PFSK-1 (cell line): ENCODE results near the gene DYNC1LI2.

Source experiments
- POLR2AphosphoS5 ChIP-seq: IDR thresholded peaks from 2 replicates; pipeline ENCODE4 v1.6.1; 2012; ENCODE audit warnings: low read depth, mild to moderate bottlenecking, control low read depth, low read length, moderate library complexity
- SIN3A ChIP-seq: IDR thresholded peaks from 2 replicates; pipeline ENCODE4 v1.6.1; 2012; ENCODE audit warnings: mild to moderate bottlenecking, low read length, moderate library complexity, borderline replicate concordance; ENCODE audit not compliant: insufficient read depth
- TAF1 ChIP-seq: IDR thresholded peaks from 2 replicates; pipeline ENCODE4 v1.6.1; 2012; ENCODE audit warnings: low read length, control low read depth, borderline replicate concordance; ENCODE audit not compliant: insufficient read depth
- TF ChIP-seq, protein P1 (sequence below), 2 experiments: IDR thresholded peaks; 2 replicates each; pipeline versions ENCODE4 v1.6.1 to v1.8.0; 2011 to 2012; ENCODE audit warnings: low read depth in 2 of 2, low read length in 2 of 2, control low read depth in 1 of 2, inconsistent platforms in 1 of 2, mild to moderate bottlenecking in 1 of 2, moderate library complexity in 1 of 2; ENCODE audit not compliant: insufficient read depth in 1 of 2

DNA sequence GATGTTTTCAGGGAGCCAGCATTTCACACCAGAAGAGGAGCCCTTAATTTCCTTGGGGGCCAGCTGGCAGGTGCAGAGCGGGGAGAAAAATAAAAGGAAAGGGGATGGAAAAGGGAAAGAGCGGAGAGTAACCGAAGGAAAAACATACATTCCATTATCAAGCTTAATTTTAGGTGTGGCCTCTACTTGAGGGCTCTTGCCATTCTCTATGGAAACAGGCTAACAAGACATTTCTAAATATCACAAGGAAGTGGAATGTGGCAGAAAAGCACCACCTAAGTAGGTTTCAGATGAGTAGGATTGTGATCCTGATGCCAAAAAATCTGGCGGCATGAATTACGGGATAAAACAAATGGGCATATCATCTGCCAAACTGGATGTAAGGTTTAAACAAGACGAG lies 970 bp upstream of the DYNC1LI2 start:
- TF ChIP-seq, protein P1, sequence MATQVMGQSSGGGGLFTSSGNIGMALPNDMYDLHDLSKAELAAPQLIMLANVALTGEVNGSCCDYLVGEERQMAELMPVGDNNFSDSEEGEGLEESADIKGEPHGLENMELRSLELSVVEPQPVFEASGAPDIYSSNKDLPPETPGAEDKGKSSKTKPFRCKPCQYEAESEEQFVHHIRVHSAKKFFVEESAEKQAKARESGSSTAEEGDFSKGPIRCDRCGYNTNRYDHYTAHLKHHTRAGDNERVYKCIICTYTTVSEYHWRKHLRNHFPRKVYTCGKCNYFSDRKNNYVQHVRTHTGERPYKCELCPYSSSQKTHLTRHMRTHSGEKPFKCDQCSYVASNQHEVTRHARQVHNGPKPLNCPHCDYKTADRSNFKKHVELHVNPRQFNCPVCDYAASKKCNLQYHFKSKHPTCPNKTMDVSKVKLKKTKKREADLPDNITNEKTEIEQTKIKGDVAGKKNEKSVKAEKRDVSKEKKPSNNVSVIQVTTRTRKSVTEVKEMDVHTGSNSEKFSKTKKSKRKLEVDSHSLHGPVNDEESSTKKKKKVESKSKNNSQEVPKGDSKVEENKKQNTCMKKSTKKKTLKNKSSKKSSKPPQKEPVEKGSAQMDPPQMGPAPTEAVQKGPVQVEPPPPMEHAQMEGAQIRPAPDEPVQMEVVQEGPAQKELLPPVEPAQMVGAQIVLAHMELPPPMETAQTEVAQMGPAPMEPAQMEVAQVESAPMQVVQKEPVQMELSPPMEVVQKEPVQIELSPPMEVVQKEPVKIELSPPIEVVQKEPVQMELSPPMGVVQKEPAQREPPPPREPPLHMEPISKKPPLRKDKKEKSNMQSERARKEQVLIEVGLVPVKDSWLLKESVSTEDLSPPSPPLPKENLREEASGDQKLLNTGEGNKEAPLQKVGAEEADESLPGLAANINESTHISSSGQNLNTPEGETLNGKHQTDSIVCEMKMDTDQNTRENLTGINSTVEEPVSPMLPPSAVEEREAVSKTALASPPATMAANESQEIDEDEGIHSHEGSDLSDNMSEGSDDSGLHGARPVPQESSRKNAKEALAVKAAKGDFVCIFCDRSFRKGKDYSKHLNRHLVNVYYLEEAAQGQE (IDR thresholded peaks at IDR 0.05; ENCODE audit: insufficient read depth in 1 of 2, low read depth in 2 of 2, low read length in 2 of 2), result no peak
- no peak for TF ChIP-seq SIN3A
- no peak for TF ChIP-seq POLR2AphosphoS5
- TF ChIP-seq TAF1, result no peak
